SU-DHL-6 (cell line): ENCODE measurements around the gene TAX1BP3.

Source experiments
- H2AFZ ChIP-seq: fragments of 200-600 bp; sonication (generic); 2 replicates; pipeline ENCODE4 v1.6.1; 2014; ENCODE audit warnings: low read depth, mild to moderate bottlenecking, moderate library complexity, mixed read lengths, antibody characterized with exemption, low read length; ENCODE audit not compliant: severe bottlenecking
- H3F3A ChIP-seq: fragments of 200-600 bp; shearing (Covaris generic); 2 replicates; pipeline ENCODE4 v1.6.0; 2016; ENCODE audit warnings: antibody characterized with exemption, mild to moderate bottlenecking; ENCODE audit not compliant: insufficient read depth
- H3K27ac ChIP-seq: fragments of 200-600 bp; sonication (generic); 2 replicates; pipeline ENCODE4 v1.5.1; 2016; ENCODE audit warnings: low read depth, mild to moderate bottlenecking, low read length, moderate library complexity, mixed read lengths
- H3K27me3 ChIP-seq: fragments of 200-600 bp; sonication (generic), shearing (Covaris generic); 2 replicates; pipeline ENCODE4 v1.6.0; 2014; ENCODE audit warnings: mild to moderate bottlenecking, low read length
- H3K36me3 ChIP-seq: fragments of 200-600 bp; sonication (generic); 2 replicates; pipeline ENCODE4 v1.6.1; 2014; ENCODE audit warnings: mild to moderate bottlenecking, low read length, mixed read lengths
- H3K4me2 ChIP-seq: fragments of 300-600, 200-600 bp; shearing (Covaris generic), sonication (generic); 2 replicates; pipeline ENCODE4 v1.6.0; 2014; ENCODE audit warnings: low read length, low read depth, mild to moderate bottlenecking; ENCODE audit not compliant: poor library complexity, severe bottlenecking
- H3K4me3 ChIP-seq: fragments of 200-600 bp; sonication (generic); 2 replicates; pipeline ENCODE4 v1.5.1; 2014; ENCODE audit warnings: antibody characterized with exemption, low read length, mild to moderate bottlenecking, mixed read lengths; ENCODE audit not compliant: insufficient read depth, poor library complexity, severe bottlenecking
- H3K79me2 ChIP-seq: fragments of 200-600 bp; sonication (generic); 2 replicates; pipeline ENCODE4 v1.6.1; 2014; ENCODE audit warnings: mild to moderate bottlenecking, low read length, moderate library complexity; ENCODE audit not compliant: insufficient read depth
- H3K9ac ChIP-seq: fragments of 200-600 bp; sonication (generic); 2 replicates; pipeline ENCODE4 v1.7.0; 2014; ENCODE audit warnings: mild to moderate bottlenecking, low read length
- H3K9me2 ChIP-seq: fragments of 200-600 bp; sonication (generic); replicated peaks from 2 replicates; pipeline ENCODE4 v1.6.1; 2014; ENCODE audit warnings: low read length; ENCODE audit not compliant: insufficient read depth
- H3K9me3 ChIP-seq: fragments of 200-600 bp; sonication (generic); 2 replicates; pipeline ENCODE4 v1.6.1; 2014; ENCODE audit warnings: low read length, mixed read lengths; ENCODE audit not compliant: insufficient read depth
- H4K20me1 ChIP-seq: fragments of 200-600 bp; sonication (generic); 2 replicates; pipeline ENCODE4 v1.6.1; 2014; ENCODE audit warnings: low read depth, mild to moderate bottlenecking, antibody characterized with exemption, low read length, moderate library complexity, mixed read lengths
- EZH2phosphoT487 ChIP-seq: fragments of 200-600 bp; sonication (generic), shearing (Covaris generic); conservative IDR thresholded peaks from 2 replicates; pipeline ENCODE4 v1.6.1; 2018; ENCODE audit warnings: mild to moderate bottlenecking, antibody characterized with exemption, low read length, moderate library complexity, mixed read lengths
- TF ChIP-seq, protein P1 (sequence below): fragments of 200-600 bp; sonication (generic); IDR thresholded peaks from one replicate; pipeline ENCODE4 v1.5.1; 2017; ENCODE audit warnings: antibody characterized with exemption, mild to moderate bottlenecking, low read length, moderate library complexity; ENCODE audit not compliant: insufficient read depth, poor library complexity, severe bottlenecking

Gene TAX1BP3

GRCh38 chr17:3690094-3690715 lies 21.8 kb upstream of the TAX1BP3 start:
- Histone ChIP-seq H4K20me1 (no peaks in the 10 kb centered on the region), H3K9me2 (no peaks in the 10 kb centered on the region), H2AFZ (no peak overlapping the region), H3K4me3 (no peak overlapping the region), H3F3A (peaks cover 13% of the 10 kb centered on the region), H3K4me2 (no peak overlapping the region), H3K79me2 (peaks cover 27% of the 10 kb centered on the region), H3K9me3 (no peaks in the 10 kb centered on the region), H3K36me3 (no peaks in the 10 kb centered on the region), H3K9ac (no peak overlapping the region), H3K27ac (no peak overlapping the region), H3K27me3 (no peaks in the 10 kb centered on the region)
- TF ChIP-seq EZH2phosphoT487, result no peak
- TF ChIP-seq, protein P1, sequence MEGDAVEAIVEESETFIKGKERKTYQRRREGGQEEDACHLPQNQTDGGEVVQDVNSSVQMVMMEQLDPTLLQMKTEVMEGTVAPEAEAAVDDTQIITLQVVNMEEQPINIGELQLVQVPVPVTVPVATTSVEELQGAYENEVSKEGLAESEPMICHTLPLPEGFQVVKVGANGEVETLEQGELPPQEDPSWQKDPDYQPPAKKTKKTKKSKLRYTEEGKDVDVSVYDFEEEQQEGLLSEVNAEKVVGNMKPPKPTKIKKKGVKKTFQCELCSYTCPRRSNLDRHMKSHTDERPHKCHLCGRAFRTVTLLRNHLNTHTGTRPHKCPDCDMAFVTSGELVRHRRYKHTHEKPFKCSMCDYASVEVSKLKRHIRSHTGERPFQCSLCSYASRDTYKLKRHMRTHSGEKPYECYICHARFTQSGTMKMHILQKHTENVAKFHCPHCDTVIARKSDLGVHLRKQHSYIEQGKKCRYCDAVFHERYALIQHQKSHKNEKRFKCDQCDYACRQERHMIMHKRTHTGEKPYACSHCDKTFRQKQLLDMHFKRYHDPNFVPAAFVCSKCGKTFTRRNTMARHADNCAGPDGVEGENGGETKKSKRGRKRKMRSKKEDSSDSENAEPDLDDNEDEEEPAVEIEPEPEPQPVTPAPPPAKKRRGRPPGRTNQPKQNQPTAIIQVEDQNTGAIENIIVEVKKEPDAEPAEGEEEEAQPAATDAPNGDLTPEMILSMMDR, result no peak

GRCh38 chr17:3689262-3690093 lies 21.1 kb upstream of the TAX1BP3 start:
- no peak overlapping the region for H2AFZ ChIP-seq
- no peak overlapping the region for H3K9ac ChIP-seq
- no peak overlapping the region for H3K4me3 ChIP-seq
- no peaks in the 10 kb centered on the region for H3K36me3 ChIP-seq
- no peaks in the 10 kb centered on the region for H4K20me1 ChIP-seq
- TF ChIP-seq, protein P1, result no peak
- TF ChIP-seq EZH2phosphoT487, result no peak
- H3K27ac ChIP-seq, result no peak overlapping the region
- H3K79me2 ChIP-seq, result peaks cover 20% of the 10 kb centered on the region
- H3F3A ChIP-seq, result peaks cover 10% of the 10 kb centered on the region
- no peaks in the 10 kb centered on the region for H3K9me3 ChIP-seq
- H3K27me3 ChIP-seq, result no peaks in the 10 kb centered on the region
- no peaks in the 10 kb centered on the region for H3K9me2 ChIP-seq
- H3K4me2 ChIP-seq, result no peak overlapping the region

GRCh38 chr17:3688852-3689261 lies 20.5 kb upstream of the TAX1BP3 start:
- Histone ChIP-seq H3K36me3 (no peaks in the 10 kb centered on the region), H3K9me2 (no peaks in the 10 kb centered on the region), H3K9ac (no peak overlapping the region), H3K79me2 (peaks cover 13% of the 10 kb centered on the region), H2AFZ (no peak overlapping the region), H3K9me3 (no peaks in the 10 kb centered on the region), H3K4me3 (no peak overlapping the region), H3K27me3 (no peaks in the 10 kb centered on the region), H3K27ac (no peak overlapping the region), H3K4me2 (no peak overlapping the region), H4K20me1 (no peaks in the 10 kb centered on the region), H3F3A (peaks cover 8% of the 10 kb centered on the region; the same call in 1 of the 2 replicates)
- no peak for TF ChIP-seq EZH2phosphoT487
- TF ChIP-seq, protein P1, result no peak
